ENCODE measurements around the gene RBM6. TPM values are rescaled to one million over a fixed set of nuclear protein-coding genes. Genes with fewer than 3 reads are reported as not detected.

RBM6 gene
- total and polyA plus RNA-seq, 9 of the 15 experiments (the other 6 are each of a cell fraction or from before 2014, with no cell fraction given), result 19.9 to 82.2 (median 57.8) TPM

DNA sequence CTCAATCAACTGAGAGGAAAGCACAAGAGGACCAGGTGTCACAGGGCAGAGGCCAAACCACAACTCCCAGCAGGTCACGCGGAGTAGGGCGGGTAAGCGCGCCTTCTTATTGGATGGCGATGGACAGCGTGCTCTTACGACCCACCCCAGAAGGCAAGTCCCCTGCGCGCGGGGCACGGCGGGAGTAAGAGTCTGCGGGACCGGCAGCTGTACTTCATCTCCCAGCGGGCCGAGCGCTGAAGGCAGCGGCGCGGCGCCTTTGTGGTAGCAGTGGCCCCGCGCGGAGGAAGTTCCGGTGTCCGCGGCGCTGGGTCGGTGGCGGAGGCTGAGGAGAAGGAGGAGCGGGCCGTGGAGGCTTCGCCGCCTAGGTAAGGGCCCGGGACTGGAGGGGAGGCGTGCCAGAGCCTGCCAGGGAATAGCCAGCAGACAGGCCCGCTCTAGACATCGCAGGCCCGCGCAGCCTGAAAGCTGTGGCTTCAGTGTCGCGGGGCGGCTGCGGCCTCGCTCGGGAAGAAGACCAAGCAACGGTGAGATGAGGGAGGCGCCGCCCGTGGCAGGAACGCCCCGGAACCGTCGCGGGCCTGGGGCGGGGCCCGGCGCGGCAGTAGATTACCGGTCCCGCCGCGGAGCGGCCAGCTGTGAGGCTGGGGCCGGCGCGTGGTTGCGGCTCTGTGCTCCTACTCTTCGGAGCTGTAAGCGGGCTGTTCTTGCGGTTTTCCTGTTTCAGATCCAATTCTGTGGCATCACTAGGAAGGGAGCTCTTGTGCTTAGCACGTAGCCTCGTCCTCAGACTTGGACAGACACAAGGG lies at the start of gene RBM6 (continued):
- TF ChIP-seq, protein P1, sequence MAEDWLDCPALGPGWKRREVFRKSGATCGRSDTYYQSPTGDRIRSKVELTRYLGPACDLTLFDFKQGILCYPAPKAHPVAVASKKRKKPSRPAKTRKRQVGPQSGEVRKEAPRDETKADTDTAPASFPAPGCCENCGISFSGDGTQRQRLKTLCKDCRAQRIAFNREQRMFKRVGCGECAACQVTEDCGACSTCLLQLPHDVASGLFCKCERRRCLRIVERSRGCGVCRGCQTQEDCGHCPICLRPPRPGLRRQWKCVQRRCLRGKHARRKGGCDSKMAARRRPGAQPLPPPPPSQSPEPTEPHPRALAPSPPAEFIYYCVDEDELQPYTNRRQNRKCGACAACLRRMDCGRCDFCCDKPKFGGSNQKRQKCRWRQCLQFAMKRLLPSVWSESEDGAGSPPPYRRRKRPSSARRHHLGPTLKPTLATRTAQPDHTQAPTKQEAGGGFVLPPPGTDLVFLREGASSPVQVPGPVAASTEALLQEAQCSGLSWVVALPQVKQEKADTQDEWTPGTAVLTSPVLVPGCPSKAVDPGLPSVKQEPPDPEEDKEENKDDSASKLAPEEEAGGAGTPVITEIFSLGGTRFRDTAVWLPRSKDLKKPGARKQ (CRISPR knock-in tag; IDR thresholded peaks at IDR 0.05), result no peak
- no peak for TF ChIP-seq MAFF (IDR thresholded peaks at IDR 0.05; ENCODE audit: low read length)
- TF ChIP-seq PHF21A (IDR thresholded peaks at IDR 0.05; ENCODE audit: borderline replicate concordance, low read depth), result no peak
- TF ChIP-seq FOXK1 (CRISPR knock-in tag; IDR thresholded peaks at IDR 0.05; ENCODE audit: borderline replicate concordance), result no peak
- TF ChIP-seq, protein P2, sequence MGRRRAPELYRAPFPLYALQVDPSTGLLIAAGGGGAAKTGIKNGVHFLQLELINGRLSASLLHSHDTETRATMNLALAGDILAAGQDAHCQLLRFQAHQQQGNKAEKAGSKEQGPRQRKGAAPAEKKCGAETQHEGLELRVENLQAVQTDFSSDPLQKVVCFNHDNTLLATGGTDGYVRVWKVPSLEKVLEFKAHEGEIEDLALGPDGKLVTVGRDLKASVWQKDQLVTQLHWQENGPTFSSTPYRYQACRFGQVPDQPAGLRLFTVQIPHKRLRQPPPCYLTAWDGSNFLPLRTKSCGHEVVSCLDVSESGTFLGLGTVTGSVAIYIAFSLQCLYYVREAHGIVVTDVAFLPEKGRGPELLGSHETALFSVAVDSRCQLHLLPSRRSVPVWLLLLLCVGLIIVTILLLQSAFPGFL (CRISPR knock-in tag; IDR thresholded peaks at IDR 0.05), result peak; percentile 98
- TF ChIP-seq DDX20 (tag; IDR thresholded peaks at IDR 0.05; ENCODE audit: low read depth), result no peak
- TF ChIP-seq SP2 (IDR thresholded peaks at IDR 0.05; ENCODE audit: extremely low read depth, low read depth, low read length, poor library complexity, severe bottlenecking), result no peak
- TF ChIP-seq NFE2 (IDR thresholded peaks at IDR 0.05; ENCODE audit: low read depth), result no peak
- TF ChIP-seq ZNF76 (CRISPR knock-in tag; IDR thresholded peaks at IDR 0.05; ENCODE audit: borderline replicate concordance), result no peak
- TF ChIP-seq SOX6 (IDR thresholded peaks at IDR 0.05), result peak; percentile 18; the same call in 1 of the 2 replicates
- no peak for TF ChIP-seq ATF1 (CRISPR knock-in tag; IDR thresholded peaks at IDR 0.05)
- TF ChIP-seq ATF1 (tag; IDR thresholded peaks at IDR 0.05), result peak; percentile 95
- no peak for TF ChIP-seq BCL6 (CRISPR knock-in tag; IDR thresholded peaks at IDR 0.05)
- TF ChIP-seq, protein P3, sequence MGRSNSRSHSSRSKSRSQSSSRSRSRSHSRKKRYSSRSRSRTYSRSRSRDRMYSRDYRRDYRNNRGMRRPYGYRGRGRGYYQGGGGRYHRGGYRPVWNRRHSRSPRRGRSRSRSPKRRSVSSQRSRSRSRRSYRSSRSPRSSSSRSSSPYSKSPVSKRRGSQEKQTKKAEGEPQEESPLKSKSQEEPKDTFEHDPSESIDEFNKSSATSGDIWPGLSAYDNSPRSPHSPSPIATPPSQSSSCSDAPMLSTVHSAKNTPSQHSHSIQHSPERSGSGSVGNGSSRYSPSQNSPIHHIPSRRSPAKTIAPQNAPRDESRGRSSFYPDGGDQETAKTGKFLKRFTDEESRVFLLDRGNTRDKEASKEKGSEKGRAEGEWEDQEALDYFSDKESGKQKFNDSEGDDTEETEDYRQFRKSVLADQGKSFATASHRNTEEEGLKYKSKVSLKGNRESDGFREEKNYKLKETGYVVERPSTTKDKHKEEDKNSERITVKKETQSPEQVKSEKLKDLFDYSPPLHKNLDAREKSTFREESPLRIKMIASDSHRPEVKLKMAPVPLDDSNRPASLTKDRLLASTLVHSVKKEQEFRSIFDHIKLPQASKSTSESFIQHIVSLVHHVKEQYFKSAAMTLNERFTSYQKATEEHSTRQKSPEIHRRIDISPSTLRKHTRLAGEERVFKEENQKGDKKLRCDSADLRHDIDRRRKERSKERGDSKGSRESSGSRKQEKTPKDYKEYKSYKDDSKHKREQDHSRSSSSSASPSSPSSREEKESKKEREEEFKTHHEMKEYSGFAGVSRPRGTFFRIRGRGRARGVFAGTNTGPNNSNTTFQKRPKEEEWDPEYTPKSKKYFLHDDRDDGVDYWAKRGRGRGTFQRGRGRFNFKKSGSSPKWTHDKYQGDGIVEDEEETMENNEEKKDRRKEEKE (IDR thresholded peaks at IDR 0.05; ENCODE audit: borderline replicate concordance in 1 of 2, control insufficient read depth in 1 of 2, low read depth in 2 of 2, low read length in 1 of 2), result no peak
- TF ChIP-seq PHF8 (IDR thresholded peaks at IDR 0.05; ENCODE audit: borderline replicate concordance, low read length), result peak; percentile 99; the same call in 1 of the 2 replicates
- TF ChIP-seq, protein P4, sequence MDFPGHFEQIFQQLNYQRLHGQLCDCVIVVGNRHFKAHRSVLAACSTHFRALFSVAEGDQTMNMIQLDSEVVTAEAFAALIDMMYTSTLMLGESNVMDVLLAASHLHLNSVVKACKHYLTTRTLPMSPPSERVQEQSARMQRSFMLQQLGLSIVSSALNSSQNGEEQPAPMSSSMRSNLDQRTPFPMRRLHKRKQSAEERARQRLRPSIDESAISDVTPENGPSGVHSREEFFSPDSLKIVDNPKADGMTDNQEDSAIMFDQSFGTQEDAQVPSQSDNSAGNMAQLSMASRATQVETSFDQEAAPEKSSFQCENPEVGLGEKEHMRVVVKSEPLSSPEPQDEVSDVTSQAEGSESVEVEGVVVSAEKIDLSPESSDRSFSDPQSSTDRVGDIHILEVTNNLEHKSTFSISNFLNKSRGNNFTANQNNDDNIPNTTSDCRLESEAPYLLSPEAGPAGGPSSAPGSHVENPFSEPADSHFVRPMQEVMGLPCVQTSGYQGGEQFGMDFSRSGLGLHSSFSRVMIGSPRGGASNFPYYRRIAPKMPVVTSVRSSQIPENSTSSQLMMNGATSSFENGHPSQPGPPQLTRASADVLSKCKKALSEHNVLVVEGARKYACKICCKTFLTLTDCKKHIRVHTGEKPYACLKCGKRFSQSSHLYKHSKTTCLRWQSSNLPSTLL (IDR thresholded peaks at IDR 0.05), result no peak
- TF ChIP-seq TAF9B (IDR thresholded peaks at IDR 0.05; ENCODE audit: partially characterized antibody), result peak; percentile 54
- TF ChIP-seq ZNF384 (IDR thresholded peaks at IDR 0.05; ENCODE audit: low read depth, low read length), result no peak
- TF ChIP-seq TEAD2 (tag; IDR thresholded peaks at IDR 0.05), result no peak
- TF ChIP-seq PYGO2 (tag; IDR thresholded peaks at IDR 0.05), result no peak
- TF ChIP-seq GATA2 (CRISPR knock-in tag; IDR thresholded peaks at IDR 0.05), result no peak
